ENCODE measurements around the gene INTS4.
"Not testable (repeated sequence)": the region's sequence is repeated elsewhere in the genome, so short reads cannot be mapped to it uniquely, and the experiment has no call there.

INTS4 gene

GRCh38 chr11:77943296-77943695 is 51.2 kb downstream of the INTS4 start:
- DNase-seq, result not testable (repeated sequence)

GRCh38 chr11:77942465-77942864 is 52.0 kb downstream of the INTS4 start:
- DNase-seq, result not testable (repeated sequence)

- DNase-seq, result not testable (repeated sequence)
Measured at GRCh38 chr11:77933596-77933995, 60.9 kb downstream of the INTS4 start.

GRCh38 chr11:77930334-77931208 is 63.9 kb downstream of the INTS4 start:
- DNase-seq, result not testable (repeated sequence)

GRCh38 chr11:77917713-77918112 is 76.8 kb downstream of the INTS4 start:
- DNase-seq, result not testable (repeated sequence)

- DNase-seq, result not testable (repeated sequence)
Measured at GRCh38 chr11:77914307-77914791, 80.1 kb downstream of the INTS4 start.

GRCh38 chr11:77913608-77914306 is 80.7 kb downstream of the INTS4 start:
- not testable (repeated sequence) for DNase-seq

GRCh38 chr11:77910828-77911227 is 83.6 kb downstream of the INTS4 start:
- not testable (repeated sequence) for DNase-seq

- no peak for DNase-seq
Measured at GRCh38 chr11:77909277-77909676, 85.2 kb downstream of the INTS4 start.

- no peak for DNase-seq
Measured at GRCh38 chr11:77908835-77909234, 85.6 kb downstream of the INTS4 start.

- not testable (repeated sequence) for DNase-seq
Measured at GRCh38 chr11:77894949-77895348, 99.5 kb downstream of the INTS4 start.

GRCh38 chr11:77891703-77892102 is 102.8 kb downstream of the INTS4 start:
- DNase-seq, result not testable (repeated sequence)

- not testable (repeated sequence) for DNase-seq
Measured at GRCh38 chr11:77891256-77891655, 103.2 kb downstream of the INTS4 start.

- not testable (repeated sequence) for DNase-seq
Measured at GRCh38 chr11:77890619-77891056, 103.8 kb downstream of the INTS4 start.

GRCh38 chr11:77890100-77890614 is 104.3 kb downstream of the INTS4 start:
- not testable (repeated sequence) for DNase-seq

- not testable (repeated sequence) for DNase-seq
Measured at GRCh38 chr11:77889045-77889444, 105.4 kb downstream of the INTS4 start.

GRCh38 chr11:77886401-77886800 is 108.1 kb downstream of the INTS4 start:
- no peak for DNase-seq

GRCh38 chr11:77884829-77885190 is 109.7 kb downstream of the INTS4 start:
- no peak for DNase-seq

GRCh38 chr11:77884186-77884828 is 110.2 kb downstream of the INTS4 start:
- no peak for DNase-seq

GRCh38 chr11:77883775-77884174 is 110.7 kb downstream of the INTS4 start:
- DNase-seq, result no peak

GRCh38 chr11:77882396-77882795 is 112.1 kb downstream of the INTS4 start:
- DNase-seq, result no peak

GRCh38 chr11:77879218-77879617 is 115.2 kb downstream of the INTS4 start:
- no peak for DNase-seq

- not testable (repeated sequence) for DNase-seq
Measured at GRCh38 chr11:77878247-77878646, 116.2 kb downstream of the INTS4 start.
